Glomerular visceral epithelial cell (primary cell): ENCODE results near the gene PLAAT4.

Experiments
- DNase-seq: peaks from one replicate; pipeline ENCODE4 v3.0.0-alpha.2; 2016; ENCODE audit errors: extremely low spot score

PLAAT4 gene, protein sequence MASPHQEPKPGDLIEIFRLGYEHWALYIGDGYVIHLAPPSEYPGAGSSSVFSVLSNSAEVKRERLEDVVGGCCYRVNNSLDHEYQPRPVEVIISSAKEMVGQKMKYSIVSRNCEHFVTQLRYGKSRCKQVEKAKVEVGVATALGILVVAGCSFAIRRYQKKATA

DNA sequence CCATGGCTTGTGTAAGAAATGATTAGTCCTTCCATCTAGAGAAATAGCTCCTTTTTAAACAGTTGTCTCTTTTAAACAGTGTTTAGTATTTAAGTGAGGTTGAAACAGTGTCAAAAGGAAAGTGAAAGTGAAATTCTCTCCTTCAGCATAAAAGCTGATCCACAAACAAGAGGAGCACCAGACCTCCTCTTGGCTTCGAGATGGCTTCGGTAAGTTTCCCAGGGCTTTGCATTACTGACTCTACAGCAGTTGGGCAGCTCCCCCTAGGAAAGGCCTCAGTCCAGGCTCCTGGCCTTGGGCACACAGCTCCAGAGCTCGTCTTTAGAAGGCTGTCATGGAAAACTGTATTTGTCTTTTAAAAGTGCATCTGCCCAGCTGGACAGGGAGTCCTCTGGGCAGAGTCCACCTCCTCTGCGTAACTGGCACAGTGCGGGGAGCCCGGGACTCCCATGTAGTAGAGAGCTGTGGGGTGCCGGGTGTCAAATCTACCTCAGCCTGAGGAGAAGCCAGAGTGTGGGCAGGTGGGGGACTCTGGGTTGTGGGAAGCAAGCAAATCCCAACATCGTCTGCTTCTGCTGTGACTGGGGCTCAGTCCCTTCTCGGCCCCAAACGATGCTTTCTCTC, at the start of gene PLAAT4:
Gene PLAAT4 (plus strand): TSS at position 140 of the 624 bp plus-strand sequence. CDS start 61 bp downstream, at position 201.
- peak; percentile 60 for DNase-seq

DNA sequence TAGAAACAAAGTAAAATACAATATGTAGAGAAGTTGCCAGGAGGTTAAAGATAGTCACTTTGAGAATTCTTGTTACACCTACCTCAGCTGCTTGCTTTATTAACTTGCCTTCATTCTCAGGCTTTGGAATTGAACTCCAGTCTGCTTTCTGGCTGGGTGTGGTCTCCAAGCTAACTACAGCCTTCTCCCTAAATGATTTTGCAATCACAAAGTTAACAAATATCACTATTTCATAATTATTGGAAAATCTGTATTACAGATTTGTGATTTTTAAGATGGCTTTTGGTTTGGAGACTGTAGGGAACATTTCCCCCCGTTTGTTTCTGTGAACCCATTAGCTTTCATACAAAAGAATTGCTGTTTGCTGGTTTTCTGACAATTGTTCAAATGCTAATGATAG, 47.8 kb upstream of the PLAAT4 start:
- no peak for DNase-seq

DNA sequence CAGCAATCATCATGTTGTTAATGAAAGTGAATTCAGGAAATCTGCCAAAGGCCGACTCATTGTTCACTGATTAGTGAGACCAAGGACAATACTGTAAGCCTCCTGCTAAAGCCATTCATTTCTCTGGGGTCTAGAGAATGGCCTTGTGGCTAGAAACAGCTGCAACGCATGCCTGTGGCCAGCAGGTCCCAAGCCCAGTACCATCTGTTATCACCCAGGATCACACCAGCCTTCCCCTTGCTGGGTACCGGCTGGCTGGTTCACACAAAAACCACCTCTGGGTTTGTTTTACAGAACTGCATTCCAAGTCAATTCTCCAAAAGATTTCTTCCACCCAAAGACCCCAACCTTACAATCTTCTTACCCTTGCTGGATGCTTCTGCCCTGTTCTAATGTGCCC, 46.7 kb upstream of the PLAAT4 start:
- peak; percentile 73 for DNase-seq

DNA sequence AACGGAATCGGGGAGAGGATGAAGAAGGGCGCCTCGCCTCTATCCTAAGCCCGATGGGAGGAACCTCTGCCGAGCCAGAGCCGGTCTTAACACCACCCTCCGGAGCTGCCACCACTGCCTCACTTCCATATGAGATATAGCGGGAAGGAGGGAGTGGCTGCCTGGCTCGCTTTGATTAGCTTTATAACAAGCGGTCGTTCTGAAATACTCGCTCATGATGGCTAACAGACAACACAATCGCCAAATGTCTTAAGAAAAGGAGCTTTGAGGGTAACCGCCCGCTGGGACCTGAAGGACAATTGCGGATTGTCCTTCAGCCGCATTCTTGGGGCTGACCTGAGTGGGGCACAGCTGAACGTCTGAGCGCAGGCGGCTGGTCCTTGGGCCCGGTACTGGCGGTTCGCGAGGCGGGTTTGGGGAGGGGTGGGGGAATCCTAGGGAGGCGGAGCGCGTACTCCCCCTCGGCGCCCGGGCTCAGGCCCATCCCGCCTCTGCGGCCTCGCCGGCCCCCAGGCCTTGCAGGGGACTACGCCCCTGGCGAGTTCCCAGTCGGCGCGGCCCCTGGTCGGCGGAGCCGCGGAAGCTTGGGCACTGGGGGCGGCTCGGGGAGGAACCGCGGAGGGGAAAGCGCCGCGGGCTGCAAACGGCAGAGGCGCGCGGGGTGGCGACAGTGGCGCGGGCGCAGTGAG, 45.9 kb upstream of the PLAAT4 start, which contains the start of gene PLAAT5:
Gene PLAAT5 (minus strand): TSS at position 617 of the 689 bp plus-strand sequence. CDS start 133 bp downstream, at position 484.
- DNase-seq = no peak

DNA sequence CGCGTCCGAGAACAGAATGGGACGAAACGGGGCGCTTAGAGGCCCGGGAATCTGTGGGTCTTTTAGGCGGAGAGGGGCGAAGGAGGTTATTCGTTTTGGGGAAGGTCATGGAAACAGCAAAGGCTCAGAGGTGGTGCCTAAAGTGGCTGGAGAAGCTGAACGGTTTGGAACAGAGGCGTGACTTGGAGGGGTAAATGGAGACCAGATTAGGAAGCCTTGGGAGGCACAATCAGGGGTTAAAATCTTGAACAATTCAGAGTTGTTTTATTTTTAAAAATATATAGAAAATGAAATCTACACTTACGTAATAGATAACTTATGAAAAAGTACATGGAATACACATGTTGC, 45.4 kb upstream of the PLAAT4 start:
- DNase-seq = no peak

DNA sequence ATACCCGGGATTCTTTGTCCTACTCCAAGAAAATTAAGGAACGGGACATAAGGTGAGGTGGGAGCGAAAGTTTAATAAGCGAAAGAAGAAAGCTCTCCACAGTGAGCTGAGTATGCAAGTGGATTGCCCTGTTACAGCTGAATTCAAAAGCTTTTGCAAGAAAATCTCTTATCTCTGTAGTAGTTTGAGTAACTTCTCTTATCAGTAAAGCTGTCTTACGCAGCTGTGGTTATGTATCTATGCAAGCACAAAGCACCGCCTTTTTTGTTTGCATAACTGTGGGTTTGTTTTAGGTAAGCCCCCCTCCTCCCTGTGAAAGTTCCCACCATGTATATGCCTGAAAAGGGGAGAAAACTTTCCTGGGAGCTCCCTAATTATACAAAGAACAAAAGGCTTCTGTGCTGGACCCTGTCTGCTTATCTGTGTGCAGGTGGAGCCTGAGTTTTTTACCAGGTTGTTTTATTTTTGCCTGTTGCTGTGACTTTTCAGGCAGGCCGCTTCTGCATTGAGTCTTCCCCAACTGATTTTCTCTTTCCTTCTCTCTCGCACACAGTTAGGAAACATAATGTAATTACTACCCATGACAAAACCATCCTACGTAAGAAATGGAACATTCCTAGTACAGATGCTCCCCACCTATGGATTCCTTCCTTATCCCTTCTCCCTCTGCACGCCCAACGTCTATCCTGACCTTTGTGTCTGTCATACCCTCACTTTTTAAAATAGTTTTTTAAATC, 44.8 kb upstream of the PLAAT4 start:
- DNase-seq = no peak

DNA sequence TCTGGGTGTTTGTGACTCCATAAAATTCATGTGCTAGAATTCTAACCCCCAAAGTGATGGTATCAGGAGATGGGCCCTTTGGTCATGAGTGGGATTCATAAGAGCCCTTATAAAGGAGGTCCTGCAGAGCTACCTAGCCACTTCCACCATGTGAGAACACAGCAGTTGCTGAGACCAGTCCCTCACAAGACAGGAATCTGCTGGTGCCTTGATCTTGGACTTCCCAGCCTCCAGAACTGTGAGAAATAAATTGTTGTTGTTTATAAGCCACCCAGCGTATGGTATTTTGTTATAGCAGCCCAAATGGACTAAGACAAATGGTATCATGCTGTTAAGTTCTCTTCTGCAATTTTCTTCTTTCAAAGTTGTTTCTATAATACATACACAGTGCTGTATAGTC, 44.2 kb upstream of the PLAAT4 start:
- no peak for DNase-seq

DNA sequence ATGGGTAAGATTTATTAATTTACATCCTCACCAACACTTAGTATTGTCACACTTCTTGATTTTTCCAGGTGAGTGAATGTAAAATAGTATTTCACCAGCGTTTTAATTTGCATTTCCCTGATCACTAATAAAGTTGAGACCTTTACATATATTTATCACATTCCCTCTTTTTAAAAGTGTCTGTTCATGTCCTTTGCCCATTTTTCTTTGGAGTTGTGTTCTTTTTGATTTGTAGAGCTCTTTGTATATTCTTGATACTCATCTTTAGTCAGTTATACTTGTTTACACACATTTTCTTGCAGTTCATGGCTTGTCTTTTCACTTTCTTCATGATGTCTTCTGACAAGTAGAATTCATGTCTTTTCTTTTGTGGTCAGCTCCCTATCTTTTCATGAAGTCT, 43.5 kb upstream of the PLAAT4 start:
- DNase-seq = no peak

DNA sequence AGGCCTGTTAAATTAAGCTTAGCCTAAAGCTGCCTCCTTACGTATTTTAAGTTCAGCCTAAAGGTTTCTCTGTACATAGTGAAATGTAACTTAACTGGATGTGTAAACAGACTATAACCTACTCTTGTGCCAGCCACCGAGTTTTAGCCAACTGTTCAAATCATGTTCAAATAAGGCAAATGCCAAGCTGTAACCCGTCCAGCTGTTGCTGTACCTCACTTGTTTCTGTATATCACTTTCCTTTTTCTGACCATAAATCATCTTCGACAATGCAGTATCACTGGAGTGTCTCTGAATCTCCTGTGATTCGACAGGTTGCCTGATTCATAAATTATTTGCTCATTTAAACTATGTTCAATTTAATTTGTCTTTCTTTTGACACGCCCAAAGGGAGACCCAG, 41.6 kb upstream of the PLAAT4 start:
- no peak for DNase-seq

DNA sequence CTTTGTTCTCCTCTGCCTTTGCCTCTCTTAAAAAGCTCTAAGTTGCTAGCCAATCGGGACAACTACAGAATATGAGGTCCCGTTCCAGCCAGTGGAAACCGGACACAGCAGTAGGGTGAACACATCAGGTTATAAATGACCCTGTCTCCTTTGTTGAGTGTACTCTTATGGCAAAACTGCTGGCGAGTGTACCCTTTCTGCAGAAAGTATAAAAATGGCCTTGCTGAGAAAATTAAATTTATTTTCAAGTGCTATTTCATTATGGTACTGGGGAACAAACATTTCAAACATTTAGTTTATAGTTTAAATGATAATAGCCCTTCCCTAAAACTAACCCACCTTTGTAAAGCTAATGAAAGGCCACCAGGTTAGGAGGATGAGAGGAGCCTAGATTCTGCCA, 36.7 kb upstream of the PLAAT4 start:
- DNase-seq = no peak

DNA sequence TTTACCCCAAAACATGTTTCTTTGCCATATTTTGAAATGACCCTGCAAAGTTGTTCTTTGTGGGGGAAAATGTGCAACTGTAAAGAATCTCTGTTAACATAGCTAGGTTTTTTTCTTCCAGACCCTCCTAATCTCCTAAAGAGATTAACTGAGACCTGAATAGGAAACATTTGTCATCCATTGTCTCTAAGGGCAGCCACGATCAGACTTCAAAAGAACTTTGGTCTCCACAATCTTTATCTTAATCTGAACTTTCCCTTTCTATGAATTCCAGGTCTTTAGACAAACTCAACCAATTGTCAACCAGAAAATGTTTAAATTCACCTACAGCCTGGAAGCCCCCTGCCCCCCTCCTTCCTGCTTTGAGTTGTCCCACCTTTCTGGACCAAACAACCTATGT, 35.4 kb upstream of the PLAAT4 start:
- DNase-seq = no peak

DNA sequence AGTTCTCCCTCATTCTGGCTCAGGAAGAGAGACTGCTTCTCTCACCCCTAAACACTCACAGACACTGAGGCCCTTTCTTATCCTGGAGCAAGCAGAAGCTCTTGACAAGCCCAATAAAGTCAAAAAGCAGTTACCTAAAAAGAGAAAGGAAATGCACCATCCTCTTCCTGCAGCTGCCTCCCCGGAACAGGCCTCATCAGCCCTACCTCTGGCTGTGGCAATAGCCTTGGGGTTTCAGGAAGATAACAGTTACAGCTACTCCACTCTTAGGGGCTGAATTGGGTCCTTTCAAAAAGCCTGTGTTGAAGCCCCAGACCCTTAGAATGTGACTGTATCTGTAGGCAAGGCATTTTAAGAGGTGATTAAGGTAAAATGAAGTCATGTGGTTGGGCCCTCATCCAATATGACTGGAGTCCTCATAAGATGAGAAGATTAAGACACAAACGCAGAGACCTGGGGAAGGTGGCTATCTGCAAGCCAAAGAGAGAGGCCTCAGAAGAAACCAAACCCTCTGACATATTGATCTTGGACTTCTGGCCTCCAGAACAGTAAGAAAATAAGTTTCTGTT, 34.3 kb upstream of the PLAAT4 start:
- no peak for DNase-seq

DNA sequence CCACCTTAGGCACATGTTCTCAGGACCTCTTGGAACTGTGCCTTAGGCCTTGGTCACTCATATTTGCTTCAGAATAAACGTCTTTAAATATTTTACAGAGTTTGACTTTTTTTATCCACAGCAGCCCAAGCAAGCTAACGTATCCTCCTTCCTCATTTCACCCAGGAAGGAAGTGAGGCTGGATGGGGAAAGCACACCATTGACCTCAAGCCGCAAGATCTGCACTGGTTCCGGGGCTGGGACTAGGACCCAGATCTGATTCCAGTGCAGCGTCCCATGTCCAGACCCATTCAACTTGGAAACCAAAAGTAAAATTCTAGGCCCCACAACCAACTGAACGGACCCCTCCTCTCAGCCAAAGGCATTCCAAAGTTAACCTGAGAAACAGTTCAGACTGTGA, 33.1 kb upstream of the PLAAT4 start:
- no peak for DNase-seq

DNA sequence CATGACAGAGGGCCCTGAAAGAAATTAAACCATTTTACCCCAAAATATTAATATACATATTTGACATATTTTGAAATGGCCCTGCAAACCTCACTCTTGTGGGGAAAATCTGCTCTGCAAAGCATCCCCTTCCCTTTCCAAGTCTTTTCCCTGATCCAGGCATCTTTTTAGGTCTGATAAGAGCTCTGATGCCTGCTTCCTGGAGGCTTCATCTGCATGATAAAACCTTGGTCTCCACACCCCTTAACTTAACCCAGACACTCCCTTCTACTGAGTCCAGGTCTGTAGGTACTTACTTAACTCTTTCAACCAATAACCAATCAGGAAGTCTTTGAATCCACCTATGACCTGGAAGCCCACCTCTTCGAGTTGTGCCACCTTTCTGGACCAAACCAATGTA, 32.6 kb upstream of the PLAAT4 start:
- no peak for DNase-seq

DNA sequence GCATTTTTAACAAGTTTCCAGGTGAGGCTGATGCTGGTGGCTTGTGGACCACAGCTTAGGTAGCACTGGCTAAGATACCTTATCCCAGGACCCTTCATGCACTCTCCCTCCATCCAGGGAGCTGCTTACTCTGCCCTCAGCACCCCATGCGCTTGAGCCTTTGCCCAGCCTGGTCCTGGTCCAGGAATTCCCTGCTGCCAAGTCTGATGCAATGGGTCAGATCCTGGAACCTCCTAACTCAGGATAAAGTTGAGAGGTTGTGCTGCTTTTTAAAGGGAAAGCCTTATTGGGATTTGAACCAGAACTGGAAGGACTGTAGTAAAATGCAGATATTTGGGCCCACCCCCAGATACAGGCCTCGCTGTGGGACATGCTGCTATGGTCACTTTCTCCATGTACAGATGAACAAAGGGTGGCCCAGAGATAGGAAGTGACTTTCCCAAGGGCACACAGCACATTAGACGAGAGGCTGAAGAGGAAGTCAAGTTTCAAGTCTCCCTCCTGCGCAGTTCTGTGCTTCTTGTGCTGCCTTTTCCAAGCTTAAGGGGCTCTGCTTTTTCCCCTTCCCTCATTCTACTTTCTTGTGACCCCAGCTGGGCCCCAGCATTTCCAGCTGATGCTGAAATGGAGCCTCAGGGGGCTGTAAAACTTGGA, 31.5 kb upstream of the PLAAT4 start:
- no peak for DNase-seq

DNA sequence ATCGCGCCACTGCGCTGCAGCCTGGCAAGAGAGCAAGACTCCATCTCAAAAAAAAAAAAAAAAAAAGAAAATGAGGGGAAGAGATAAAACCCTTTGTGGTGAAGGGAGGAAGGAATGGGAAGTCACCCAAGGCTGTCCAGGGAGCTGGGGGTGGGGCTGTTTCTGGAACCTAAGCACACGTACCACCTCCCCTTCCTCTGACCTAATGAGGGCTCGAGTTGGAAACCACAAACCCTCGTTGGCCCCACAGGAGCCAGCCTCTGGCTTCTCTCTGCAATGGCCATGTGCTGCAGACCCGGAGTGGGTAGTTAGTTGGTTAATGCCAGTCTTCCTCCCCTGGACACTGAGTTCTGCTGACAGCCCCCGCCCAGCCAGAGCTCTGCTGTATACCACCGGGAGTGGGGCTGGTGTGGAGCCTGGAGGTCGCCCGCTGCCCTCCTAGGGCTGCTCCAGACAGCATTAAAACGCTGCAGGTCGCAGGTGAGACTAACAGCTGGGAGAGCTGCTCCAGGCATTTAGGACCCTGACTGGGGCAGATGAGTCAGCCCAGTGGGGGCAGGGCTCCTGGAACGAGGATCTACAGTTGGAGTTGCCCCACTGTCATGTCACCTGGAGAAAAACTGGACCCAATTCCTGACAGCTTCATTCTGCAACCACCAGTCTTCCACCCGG, 30.6 kb upstream of the PLAAT4 start, which contains the start of gene LGALS12:
Gene LGALS12 (plus strand): TSS at position 228 of the 672 bp plus-strand sequence. CDS start 375 bp downstream, at position 603.
- DNase-seq = peak; percentile 53

DNA sequence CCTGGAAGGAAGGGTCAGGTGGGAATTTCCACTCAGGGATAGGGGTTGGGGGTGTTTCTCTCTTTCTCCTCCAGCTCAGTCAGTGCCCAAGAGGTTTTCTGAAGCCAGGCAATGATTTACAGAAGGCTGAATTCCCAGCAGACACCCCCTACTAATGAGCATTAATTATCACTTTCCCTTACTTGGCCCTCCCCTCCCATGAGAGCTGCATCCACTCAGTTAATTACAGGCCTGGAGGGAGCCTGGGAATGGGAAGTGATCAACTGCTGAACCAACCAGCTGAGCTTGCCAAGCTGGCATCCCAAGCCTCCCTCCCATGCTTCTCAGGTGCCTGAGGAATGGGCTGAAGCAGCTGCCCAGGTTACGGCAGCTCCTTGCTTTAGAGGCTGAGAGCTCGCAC, 29.7 kb upstream of the PLAAT4 start:
- no peak for DNase-seq

DNA sequence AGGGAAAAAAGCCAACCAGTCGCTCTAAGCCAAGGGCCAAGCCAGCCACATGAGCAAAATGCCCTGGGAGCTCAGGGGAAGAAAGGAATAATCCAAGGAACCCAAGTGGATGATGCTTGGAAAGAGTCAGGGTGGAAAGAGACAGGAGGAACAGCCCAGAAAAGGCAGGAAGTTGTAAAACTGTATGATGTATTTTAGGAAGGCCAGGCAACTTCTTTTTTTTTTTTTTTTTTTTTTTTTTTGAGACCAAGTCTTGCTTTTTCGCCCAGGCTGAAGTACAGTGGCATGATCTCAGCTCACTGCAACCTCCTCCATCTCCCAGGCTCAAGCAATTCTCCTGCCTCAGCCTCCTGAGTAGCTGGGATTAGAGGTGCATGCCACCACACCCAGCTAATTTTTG, 29.1 kb upstream of the PLAAT4 start:
- no peak for DNase-seq

DNA sequence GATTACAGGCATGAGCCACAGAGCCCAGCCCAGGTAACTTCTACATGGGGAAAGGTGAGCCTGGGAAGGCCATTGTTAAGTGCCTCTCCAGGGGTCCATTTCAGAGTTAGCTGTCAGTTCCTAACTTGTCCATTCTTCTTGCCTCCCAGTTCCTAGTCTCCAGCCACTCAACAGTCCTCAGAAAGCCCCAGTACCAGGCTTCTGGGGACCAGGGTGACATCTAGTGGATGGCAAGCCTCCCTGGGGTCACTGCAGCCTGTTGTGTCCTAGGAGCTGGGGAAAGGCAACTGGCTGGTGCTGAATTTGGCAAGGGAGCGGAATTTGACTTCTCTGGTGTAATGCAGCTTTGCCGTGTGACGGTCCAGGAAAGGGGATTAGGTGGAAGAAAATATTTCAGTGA, 28.6 kb upstream of the PLAAT4 start:
- peak; percentile 16 for DNase-seq

DNA sequence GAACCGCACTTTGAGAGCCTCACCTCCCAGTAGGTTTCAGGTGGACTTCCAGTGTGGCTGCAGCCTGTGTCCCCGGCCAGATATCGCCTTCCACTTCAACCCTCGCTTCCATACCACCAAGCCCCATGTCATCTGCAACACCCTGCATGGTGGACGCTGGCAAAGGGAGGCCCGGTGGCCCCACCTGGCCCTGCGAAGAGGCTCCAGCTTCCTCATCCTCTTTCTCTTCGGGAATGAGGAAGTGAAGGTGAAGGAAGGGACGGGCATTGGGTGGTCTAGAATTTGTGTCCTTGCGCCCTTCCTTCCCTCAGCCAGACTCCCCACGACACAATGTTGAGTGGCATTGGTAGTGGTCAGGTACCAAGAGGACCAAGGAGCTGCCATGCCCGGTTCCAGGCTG, 27.9 kb upstream of the PLAAT4 start:
- DNase-seq = no peak
